ENCODE results near the gene VIPR2.
"Not testable (repeated sequence)": the region's sequence is repeated elsewhere in the genome, so short reads cannot be mapped to it uniquely, and the experiment has no call there.

Gene VIPR2, protein sequence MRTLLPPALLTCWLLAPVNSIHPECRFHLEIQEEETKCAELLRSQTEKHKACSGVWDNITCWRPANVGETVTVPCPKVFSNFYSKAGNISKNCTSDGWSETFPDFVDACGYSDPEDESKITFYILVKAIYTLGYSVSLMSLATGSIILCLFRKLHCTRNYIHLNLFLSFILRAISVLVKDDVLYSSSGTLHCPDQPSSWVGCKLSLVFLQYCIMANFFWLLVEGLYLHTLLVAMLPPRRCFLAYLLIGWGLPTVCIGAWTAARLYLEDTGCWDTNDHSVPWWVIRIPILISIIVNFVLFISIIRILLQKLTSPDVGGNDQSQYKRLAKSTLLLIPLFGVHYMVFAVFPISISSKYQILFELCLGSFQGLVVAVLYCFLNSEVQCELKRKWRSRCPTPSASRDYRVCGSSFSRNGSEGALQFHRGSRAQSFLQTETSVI

DNA sequence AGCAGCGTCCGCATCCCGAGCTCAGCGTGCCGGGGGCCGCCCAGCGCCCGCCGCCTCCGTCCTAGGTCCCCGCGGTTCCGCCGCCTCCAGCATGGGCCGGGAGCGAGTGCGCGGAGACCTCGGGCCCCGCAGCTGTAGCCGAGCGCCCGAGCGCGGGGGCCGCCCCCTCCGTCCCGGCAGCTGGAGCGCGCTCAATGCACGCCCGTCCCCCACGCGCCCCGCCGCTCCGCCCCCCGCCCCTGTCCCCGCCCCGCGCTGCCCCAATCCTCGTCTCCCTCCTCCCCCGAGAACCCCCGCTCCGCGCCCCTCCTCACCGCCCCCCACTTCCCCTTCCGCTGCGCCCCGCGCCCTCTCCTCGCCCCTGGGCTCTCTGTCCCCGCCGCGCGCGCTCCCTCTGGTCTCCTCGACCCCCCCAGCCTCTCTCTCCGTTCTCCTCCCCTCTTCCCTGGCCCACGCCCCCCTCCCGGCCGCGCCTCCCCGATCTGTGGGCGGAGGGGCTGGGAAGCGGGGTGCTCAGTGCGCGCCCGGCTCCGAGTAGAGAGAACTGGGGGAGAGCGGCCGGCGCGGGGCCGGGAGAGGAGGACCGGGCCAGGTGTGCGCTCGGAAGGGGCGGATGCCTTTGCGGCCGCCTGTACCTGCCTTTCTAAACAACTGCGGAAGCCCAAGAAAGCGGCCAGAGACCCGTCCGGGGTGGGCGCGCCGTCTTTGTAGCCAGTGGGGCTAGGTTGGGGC, at the start of gene VIPR2:
TSS of gene VIPR2 (minus strand) at position 110 of the 732 bp plus-strand sequence. CDS start at position 14, 96 bp downstream.
- intact Hi-C loops (cut with DNase I) = no loop called here
- peak in 8 of 42 donors; percentile 9 to 43 (median 35) for DNase-seq

DNA sequence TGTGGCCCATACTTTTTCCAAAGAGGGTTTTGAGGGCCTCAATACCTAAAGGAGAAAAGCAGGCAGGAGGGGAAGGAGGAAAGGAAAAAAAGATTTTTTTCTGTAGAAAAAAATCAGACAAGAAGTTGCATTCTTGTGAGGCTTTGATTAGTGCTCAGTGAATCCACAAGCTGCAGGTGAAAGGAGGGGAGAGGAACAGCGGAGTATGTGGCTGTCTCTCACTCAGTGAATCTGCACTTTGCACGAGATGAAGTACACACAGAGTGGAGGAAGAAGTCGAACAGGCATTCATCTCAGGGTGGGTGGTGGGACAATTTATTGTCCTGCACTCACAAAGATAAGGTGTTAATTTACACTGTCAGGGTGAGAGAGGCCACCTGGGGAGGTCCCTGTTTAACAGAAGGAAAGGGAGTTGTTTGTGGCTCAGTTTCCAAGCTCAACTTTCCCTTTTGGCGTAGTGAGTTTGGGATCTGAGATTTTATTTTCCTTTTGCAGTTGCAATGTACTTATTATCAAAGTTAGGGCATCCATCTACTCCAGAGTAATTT, 49.0 kb upstream of the VIPR2 start:
- DNase-seq = no peak
- intact Hi-C loops (cut with DNase I) = no loop called here

DNA sequence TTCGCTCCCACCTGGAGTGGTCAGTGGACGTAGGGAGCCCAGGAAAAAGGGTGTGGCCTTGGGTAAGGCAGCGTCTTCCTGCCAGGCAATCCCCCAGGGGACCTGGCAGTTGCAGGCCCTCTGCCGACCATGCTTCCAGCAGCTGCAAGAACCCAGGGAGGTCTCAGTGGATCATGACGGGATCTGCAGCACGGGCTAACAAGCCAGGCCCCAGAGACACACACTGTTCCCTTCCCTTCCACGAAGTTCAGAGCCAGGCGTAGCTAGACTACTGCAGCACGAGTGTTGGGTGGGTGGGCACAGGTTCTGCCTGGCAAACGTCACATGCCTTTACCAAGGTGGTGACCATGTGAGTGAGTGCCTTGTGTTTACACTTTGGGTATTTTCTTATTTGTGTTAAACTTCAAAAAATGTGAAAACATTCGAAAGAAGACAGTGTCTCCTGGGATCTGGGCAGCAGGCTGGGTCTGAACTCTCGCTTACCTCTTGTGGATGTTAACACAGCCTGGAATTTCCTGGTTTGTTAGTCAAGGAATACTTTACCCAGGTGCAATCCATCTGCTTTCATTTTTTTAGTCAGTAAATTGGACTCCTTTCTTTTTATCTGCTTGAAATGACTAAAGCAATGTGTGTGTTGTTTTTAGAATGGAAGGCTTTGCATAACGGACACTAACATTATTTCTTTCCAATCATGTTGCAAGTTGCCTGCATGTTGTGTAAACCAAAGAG, 48.2 kb upstream of the VIPR2 start:
- no peak for DNase-seq
- intact Hi-C loops (cut with DNase I) = no loop called here

DNA sequence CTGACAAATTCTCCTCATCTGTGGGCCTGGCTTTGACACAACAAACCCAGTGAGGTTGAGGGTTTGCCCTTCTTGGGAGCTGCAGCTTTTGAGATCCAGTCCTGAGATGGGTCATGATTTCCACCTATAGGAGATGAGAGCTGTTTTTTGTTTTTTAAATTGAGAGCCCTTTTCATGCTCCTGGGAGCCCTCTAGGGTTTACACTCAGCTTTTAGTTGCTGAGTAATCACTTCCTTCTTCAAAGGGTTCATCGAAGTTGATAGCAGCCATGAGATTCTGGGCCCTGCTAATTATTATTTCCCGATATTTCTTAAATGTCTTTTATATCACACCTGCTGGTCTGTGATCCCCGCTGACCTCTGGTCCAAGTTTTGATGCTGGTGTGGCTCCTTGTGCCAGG, 47.3 kb upstream of the VIPR2 start:
- intact Hi-C loops (cut with DNase I) = no loop called here
- no peak for DNase-seq

DNA sequence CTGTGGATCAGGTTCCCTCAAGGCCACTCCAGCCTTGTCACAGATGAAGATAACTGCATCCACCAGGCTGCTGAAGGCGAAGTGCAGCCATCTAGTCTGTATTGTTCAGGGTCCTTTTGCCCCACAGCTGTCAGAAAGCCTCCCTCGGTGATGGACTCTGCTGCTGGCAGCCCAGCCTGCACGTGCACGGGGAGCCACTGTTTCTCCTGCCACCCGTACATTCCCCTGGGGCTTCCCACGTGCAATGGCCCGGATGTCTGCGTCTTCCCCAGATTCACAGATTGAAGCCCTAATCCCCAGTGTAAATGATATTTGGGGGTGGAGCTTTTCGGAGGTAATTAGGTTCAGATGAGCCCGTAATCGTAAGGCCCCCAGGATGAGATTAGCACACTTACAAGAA, 46.6 kb upstream of the VIPR2 start:
- DNase-seq = no peak
- intact Hi-C loops (cut with DNase I) = no loop called here

DNA sequence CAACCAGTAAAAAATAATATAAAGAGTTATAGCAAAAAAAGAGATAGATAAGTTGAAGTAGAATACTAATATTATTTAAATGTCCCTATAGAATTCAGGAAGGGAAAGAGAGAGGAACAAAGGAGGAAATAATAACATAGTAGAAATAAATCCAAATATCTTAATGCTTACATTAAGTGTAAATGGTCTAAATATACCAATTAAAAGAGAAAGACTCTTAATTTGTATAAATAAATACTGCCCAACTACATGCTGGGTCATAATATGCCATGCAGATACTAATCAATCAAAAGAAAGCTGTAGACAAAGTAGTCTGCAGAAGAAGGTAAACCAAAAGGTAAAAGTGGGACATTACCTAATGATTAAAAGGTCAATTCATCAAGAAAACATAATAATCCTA, 43.3 kb upstream of the VIPR2 start:
- intact Hi-C loops (cut with DNase I) = no loop called here
- no peak for DNase-seq

DNA sequence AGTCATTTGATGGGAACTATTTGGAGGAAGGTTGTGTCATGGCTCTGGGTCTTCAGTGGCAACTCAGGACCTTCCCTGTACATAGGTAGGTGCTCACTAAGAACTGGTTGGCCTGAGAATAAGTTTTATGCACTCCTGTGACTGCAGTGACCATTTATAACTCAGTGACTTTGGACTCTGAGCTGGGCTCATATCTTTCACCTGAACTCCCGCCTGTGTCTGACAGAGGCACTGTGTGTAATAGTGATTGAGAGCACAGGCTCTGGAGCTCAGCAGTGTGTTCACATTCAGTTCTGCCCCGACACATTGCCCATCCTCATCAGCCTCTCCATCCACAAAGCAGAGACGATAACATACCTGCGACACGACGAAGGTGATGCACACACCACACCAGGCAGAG, 34.6 kb upstream of the VIPR2 start:
- DNase-seq = no peak
- intact Hi-C loops (cut with DNase I) = no loop called here

DNA sequence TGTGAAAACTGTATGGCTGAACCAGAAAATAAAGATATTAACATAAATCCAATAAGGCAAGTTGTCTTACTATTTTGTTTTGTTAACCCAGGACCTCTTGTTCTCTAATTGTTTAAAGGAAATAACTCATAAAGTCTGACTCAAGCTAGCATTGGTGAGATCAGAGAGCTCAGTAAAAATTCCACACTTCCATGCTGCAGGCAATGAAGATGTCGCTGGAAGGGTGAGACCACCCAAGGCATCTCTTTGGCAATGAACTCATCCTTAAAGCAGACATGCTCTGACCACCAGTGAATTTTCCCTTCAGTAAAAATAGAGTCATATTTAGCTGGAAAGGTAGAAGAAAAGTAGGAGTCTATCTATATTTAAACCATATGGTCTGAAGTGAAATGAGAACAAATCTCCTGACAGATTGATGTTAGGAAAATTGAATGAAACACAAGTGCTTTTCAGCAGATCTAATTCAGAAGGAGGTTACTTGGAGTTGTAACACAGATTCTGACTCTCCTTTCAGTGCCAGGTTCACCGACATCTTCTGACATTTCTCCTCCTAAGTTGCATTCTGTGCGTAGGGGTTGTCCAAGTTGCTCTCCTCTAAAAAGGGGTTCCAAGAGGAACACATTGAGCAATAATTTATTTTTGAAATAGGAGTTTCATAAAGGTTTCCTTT, 32.8 kb upstream of the VIPR2 start:
- DNase-seq = no peak
- intact Hi-C loops (cut with DNase I) = no loop called here

DNA sequence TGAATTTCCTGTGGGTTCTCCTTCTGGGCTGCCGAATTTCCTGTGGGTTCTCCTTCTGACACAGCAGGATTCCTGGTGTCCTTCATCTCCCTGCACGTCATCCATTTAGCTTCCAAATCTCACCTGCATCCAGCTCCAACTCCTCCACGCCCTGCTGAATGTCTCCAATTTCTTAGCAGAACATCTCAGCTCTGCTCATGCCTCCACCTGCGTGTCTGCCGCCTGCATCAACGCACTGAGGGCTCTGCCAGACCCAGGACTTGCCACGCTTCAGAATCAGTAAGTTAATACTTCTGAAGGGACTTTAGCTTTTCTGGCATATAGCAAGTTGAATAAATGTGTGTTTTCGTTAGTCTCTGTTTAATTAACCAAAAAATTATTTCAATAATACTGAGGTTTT, 31.1 kb upstream of the VIPR2 start:
- intact Hi-C loops (cut with DNase I) = no loop called here

DNA sequence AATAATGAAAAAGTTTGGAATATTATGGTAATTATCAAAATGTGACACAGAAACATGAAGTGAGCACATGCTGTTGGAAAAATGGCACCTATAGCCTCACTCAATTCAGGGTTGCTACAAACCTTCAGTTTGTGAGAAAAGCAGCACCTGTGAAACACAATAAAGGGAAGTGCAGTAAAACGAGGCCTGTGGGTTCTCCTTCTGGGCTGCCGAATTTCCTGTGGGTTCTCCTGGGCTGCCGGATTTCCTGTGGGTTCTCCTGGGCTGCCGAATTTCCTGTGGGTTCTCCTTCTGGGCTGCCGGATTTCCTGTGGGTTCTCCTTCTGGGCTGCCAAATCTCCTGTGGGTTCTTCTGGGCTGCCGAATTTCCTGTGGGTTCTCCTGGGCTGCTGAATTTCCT, 30.4 kb upstream of the VIPR2 start:
- intact Hi-C loops (cut with DNase I); DNase-seq: not testable (repeated sequence)

More for the DNA sequence above, 31.1 kb upstream of the VIPR2 start:
- DNase-seq = no peak

DNA sequence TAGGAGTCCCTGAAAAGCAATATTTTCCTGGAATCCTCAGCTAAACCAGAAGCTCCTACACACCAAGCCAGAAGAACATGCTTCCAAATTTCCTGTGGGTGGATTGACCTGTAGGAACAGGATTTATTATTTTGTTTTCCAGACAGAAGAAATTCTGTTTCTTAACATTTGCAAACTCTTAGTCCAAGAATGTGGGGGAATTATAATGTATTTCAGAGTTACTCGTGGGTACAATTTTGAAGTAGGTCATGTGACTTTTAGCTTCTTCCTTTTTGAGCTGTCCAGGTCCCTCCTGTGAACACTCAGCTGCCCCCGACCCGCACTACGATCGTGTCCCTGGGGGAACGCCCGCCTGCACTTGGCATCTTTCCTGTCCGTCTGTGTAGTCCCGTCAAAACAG, 27.7 kb upstream of the VIPR2 start:
- DNase-seq = no peak
- intact Hi-C loops (cut with DNase I) = no loop called here

DNA sequence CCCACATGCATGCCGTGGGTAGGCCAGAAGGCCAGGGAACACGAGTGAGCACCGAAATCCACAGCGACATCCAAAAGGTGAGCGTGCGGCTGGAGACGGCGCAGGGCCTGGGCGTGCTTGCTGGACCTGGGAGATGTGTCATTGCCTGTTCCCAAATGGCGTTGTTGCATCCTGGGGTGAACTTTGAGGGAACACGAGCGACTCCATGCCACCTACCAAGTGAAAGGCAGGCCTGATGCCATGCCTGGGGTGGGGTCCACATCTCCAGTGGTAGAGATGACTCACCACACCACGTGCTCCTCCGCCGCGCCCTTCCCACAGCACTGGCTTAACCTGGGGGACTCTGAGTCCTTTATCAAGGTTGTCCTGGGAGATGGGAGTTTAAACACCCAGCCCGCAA, 24.7 kb upstream of the VIPR2 start:
- DNase-seq = no peak
- intact Hi-C loops (cut with DNase I) = no loop called here

DNA sequence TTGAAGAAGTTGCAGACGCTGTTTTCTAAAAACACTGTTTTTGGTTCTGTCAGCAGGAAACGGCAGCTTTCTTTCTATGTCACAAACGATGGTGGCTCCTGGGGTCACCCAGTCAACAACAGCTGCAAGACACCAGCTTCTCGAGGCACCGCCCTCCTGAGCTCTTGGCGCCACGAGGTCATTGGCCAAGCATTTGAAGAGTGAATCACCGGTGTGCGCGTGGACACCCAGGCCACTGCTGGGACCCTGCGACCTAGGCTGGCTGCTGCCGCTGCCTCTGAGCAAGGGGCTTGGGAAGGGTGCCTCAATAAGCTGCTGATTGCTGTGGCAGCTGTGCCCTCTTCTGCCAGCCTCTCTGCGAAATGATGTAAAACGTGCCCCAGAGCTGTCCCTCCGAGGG, 22.5 kb upstream of the VIPR2 start:
- DNase-seq = no peak

DNA sequence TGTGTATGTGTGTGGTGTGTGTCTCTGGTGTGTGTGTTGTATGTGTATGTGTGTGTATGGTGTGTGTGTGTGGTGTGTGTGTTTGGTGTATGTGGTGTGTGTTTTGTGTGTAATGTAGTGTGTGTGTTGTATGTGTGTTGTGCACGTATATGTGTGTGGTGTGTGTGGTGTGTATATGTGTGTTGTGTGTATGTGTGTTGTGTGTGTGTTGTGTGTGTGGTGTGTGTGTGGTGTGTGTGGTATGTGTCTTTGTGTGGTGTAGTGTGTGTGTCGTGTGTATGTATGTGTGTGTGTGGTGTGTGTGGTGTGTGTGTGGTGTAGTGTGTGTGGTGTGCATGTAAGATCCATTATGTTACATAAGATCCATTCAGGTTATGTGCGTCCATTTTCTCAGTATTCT, 21.9 kb upstream of the VIPR2 start:
- intact Hi-C loops (cut with DNase I) = no loop called here
- DNase-seq = no peak

More for the DNA sequence above, 22.5 kb upstream of the VIPR2 start:
- intact Hi-C loops (cut with DNase I) = no loop called here

DNA sequence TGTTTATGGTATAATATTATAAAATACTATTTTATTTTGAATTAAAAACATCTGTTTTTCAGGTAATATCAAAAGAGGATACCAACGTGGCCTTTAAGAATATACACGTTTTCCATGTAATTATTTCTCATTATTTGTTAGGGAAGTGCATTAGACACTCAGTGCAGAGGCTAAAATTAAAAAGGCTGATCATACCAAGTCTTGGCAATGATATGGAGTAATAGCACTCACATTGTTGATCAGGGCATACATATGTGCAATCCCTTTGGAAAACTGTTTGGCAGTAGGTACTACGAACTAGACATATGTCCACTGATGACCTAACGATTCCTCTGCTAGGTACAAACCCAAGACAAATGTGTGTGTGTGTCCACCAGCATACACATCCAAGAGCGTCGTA, 20.7 kb upstream of the VIPR2 start:
- no peak for DNase-seq
- intact Hi-C loops (cut with DNase I) = no loop called here

DNA sequence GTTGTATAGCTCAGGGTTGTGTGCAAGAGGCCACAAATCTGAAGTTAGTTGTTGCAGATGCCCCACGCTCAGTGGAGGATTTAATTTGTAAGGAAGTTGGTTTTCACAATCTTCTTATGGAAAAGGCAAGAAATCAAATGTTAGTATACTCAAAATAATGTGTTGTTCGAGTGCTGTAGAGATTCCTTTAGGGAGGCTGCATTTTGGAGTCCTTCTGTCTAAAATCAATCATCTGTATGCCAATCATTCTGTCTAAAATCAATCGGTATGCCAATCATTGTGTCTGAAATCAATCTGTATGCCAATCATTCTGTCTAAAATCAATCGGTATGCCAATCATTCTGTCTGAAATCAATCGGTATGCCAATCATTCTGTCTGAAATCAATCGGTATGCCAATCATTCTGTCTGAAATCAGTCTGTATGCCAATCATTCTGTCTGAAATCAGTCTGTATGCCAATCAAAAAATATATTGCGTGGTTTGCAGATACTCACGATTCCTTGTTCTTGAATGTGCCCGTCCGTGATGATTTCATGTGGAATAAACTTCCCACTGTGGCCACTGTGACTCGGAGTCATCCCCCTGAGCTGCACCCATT, 19.1 kb upstream of the VIPR2 start:
- not testable (repeated sequence) for DNase-seq

DNA sequence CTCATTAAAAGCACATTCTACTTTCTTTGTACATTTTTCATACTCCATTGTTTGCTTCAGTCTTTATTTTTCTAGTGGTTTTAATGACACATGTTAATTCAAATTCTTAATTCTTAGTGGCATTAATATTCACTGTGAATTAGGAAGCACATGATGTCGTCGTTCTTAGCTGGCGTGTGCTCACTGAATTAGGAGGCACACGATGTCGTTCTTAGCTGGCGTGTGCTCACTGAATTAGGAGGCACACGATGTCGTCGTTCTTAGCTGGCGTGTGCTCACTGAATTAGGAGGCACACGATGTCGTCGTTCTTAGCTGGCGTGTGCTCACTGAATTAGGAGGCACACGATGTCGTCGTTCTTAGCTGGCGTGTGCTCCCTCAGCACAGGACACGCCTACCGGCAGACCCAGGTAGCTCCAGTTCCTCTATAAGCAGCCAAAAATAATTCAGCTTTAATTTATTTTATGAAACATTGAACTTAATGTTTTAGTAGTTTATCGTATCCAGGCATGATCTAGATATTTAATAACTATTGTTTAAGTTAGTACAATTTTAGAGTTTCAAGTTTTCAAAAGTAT, 17.5 kb upstream of the VIPR2 start:
- DNase-seq; intact Hi-C loops (cut with DNase I): not testable (repeated sequence)

More for the DNA sequence above, 19.1 kb upstream of the VIPR2 start:
- intact Hi-C loops (cut with DNase I) = not testable (repeated sequence)

DNA sequence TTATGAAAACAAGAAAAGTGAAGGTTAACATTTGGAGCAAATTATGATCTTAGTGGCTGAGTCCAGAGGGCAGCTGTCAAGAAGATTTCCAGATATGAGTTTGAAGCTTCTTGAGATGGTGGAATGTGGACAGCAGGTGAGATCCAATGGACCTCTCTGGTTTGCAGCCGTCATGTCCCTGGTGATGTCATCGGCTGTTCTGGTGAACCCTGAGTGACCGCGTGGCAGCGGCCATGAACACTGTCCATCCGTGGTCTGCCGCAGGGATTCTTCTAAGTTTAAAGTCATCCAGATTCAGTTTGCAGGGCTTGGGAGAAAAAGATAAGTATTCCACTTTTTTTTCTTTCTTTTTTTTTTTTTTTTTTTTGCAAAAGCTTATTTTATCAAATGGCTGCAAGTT, 15.8 kb upstream of the VIPR2 start:
- DNase-seq = no peak
- intact Hi-C loops (cut with DNase I) = no loop called here

Measured in head of caudate nucleus (tissue), 42 donors.